ENCODE measurements around the gene EIF4ENIF1.

DNA sequence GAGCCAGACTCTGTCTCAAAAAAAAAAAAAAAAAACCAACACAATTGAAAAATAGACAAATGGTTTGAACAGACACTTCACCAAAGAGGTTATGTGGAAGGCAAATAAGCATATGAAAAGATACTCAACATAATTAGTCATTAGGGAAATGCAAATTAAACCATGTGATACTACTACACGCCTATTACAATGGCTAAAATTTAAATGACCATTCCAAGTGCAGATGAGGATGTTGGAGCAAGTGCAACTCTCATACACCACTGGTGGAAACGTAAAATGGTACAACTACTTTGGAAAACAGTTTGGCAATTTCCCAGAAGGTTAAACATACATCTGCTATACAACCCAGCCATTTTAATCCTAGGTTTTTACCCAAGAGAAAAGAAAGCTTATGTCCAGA, 24.3 kb downstream of the EIF4ENIF1 start:
- no peak for TF ChIP-seq POLR2A (IDR thresholded peaks at IDR 0.05)
- TF ChIP-seq, protein P1, sequence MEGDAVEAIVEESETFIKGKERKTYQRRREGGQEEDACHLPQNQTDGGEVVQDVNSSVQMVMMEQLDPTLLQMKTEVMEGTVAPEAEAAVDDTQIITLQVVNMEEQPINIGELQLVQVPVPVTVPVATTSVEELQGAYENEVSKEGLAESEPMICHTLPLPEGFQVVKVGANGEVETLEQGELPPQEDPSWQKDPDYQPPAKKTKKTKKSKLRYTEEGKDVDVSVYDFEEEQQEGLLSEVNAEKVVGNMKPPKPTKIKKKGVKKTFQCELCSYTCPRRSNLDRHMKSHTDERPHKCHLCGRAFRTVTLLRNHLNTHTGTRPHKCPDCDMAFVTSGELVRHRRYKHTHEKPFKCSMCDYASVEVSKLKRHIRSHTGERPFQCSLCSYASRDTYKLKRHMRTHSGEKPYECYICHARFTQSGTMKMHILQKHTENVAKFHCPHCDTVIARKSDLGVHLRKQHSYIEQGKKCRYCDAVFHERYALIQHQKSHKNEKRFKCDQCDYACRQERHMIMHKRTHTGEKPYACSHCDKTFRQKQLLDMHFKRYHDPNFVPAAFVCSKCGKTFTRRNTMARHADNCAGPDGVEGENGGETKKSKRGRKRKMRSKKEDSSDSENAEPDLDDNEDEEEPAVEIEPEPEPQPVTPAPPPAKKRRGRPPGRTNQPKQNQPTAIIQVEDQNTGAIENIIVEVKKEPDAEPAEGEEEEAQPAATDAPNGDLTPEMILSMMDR (IDR thresholded peaks at IDR 0.05) = no peak

Measured in adrenal gland (tissue), 5 donors.